ENCODE measurements around the gene AASDH. TPM values are rescaled to one million over a fixed set of nuclear protein-coding genes. Genes with fewer than 3 reads are reported as not detected.

Gene AASDH
- total RNA-seq, 2 donors from 2014 or later, result 12.8 to 18.5 TPM

- no peaks in the 10 kb centered on the region for H3K27me3 ChIP-seq (replicated peaks; ENCODE audit: insufficient read depth)
- 96% methylated on average over 4 of the region's 4 CpGs for WGBS
- TF ChIP-seq CTCF (IDR thresholded peaks at IDR 0.05), result no peak
- no peak for TF ChIP-seq POLR2A (IDR thresholded peaks at IDR 0.05)
- TF ChIP-seq POLR2AphosphoS5 (IDR thresholded peaks at IDR 0.05), result no peak
These were observed 1.2 kb downstream of the AASDH start for GRCh38 chr4:56386091-56386490.

GRCh38 chr4:56375458-56375857, 11.8 kb downstream of the AASDH start:
- H3K9me3 ChIP-seq, result no peaks in the 10 kb centered on the region
- TF ChIP-seq POLR2AphosphoS5 (IDR thresholded peaks at IDR 0.05) (no peak), CTCF (IDR thresholded peaks at IDR 0.05) (no peak), POLR2A (IDR thresholded peaks at IDR 0.05) (no peak)
- no peaks in the 10 kb centered on the region for H3K4me1 ChIP-seq (replicated peaks)
- DNase-seq (ENCODE audit: low spot score), result no peak
- intact Hi-C loops (cut with DNase I), result no loop called here
- H3K4me3 ChIP-seq, result no peak overlapping the region
- no peaks in the 10 kb centered on the region for H3K36me3 ChIP-seq
- WGBS, result 57% methylated on average over 2 of the region's 2 CpGs
- H3K27ac ChIP-seq, result no peak overlapping the region
- no peaks in the 10 kb centered on the region for H3K27me3 ChIP-seq (replicated peaks; ENCODE audit: insufficient read depth)

More at GRCh38 chr4:56386091-56386490, 1.2 kb downstream of the AASDH start:
- Histone ChIP-seq H3K4me1 (replicated peaks) (no peaks in the 10 kb centered on the region), H3K27ac (no peak overlapping the region), H3K9me3 (no peaks in the 10 kb centered on the region), H3K36me3 (no peaks in the 10 kb centered on the region), H3K4me3 (no peak overlapping the region)
- DNase-seq (ENCODE audit: low spot score), result no peak
- intact Hi-C loops (cut with DNase I), result no loop called here

- Histone ChIP-seq H3K4me1 (replicated peaks) (no peaks in the 10 kb centered on the region), H3K27ac (no peak overlapping the region), H3K4me3 (no peak overlapping the region), H3K36me3 (no peaks in the 10 kb centered on the region), H3K9me3 (no peaks in the 10 kb centered on the region), H3K27me3 (replicated peaks; ENCODE audit: insufficient read depth) (no peaks in the 10 kb centered on the region)
- DNase-seq (ENCODE audit: low spot score), result no peak
- WGBS, result 96% methylated on average over 1 of the region's 1 CpG
- intact Hi-C loops (cut with DNase I), result no loop called here
- TF ChIP-seq POLR2A (IDR thresholded peaks at IDR 0.05) (no peak), POLR2AphosphoS5 (IDR thresholded peaks at IDR 0.05) (no peak), CTCF (IDR thresholded peaks at IDR 0.05) (no peak)
These were observed 12.3 kb downstream of the AASDH start for GRCh38 chr4:56374956-56375355.

- no peak for TF ChIP-seq POLR2AphosphoS5 (IDR thresholded peaks at IDR 0.05)
- no peak for TF ChIP-seq CTCF (IDR thresholded peaks at IDR 0.05)
- no peak for TF ChIP-seq POLR2A (IDR thresholded peaks at IDR 0.05)
- no peaks in the 10 kb centered on the region for H3K9me3 ChIP-seq
- no peaks in the 10 kb centered on the region for H3K4me1 ChIP-seq (replicated peaks)
- no peaks in the 10 kb centered on the region for H3K36me3 ChIP-seq
- DNase-seq (ENCODE audit: low spot score), result no peak
- H3K27ac ChIP-seq, result no peak overlapping the region
- no peak overlapping the region for H3K4me3 ChIP-seq
- intact Hi-C loops (cut with DNase I), result no loop called here
- 0% methylated on average over 1 of the region's 1 CpG for WGBS
- no peaks in the 10 kb centered on the region for H3K27me3 ChIP-seq (replicated peaks; ENCODE audit: insufficient read depth)
These were observed 14.5 kb downstream of the AASDH start for GRCh38 chr4:56372774-56373173.

GRCh38 chr4:56371426-56372220, 15.7 kb downstream of the AASDH start:
- no peak overlapping the region for H3K4me3 ChIP-seq
- no peaks in the 10 kb centered on the region for H3K9me3 ChIP-seq
- TF ChIP-seq POLR2AphosphoS5 (IDR thresholded peaks at IDR 0.05) (no peak), POLR2A (IDR thresholded peaks at IDR 0.05) (no peak), CTCF (IDR thresholded peaks at IDR 0.05) (no peak)
- no peak overlapping the region for H3K27ac ChIP-seq
- H3K36me3 ChIP-seq, result no peaks in the 10 kb centered on the region
- no peaks in the 10 kb centered on the region for H3K27me3 ChIP-seq (replicated peaks; ENCODE audit: insufficient read depth)
- WGBS, result 67% methylated on average over 8 of the region's 8 CpGs
- intact Hi-C loops (cut with DNase I), result no loop called here
- no peak for DNase-seq (ENCODE audit: low spot score)
- no peaks in the 10 kb centered on the region for H3K4me1 ChIP-seq (replicated peaks)

Data from prostate gland (tissue), 2 donors.